HG03135 (cell line): ENCODE data around the gene FGF13.

ENCODE experiments used
- ATAC-seq: cut with Tn5 transposase; IDR thresholded peaks from one replicate; pipeline ENCODE4 v1.9.1; 2021; ENCODE audit warnings: mild to moderate bottlenecking, moderate library complexity; ENCODE audit not compliant: unreplicated experiment

Gene FGF13

GRCh38 chrX:138711399-138712347 lies at the start of gene FGF13:
TSS of gene FGF13 (minus strand) at chrX:138711717. CDS start at chrX:138711003, 714 bp downstream.
- ATAC-seq, result no peak

DNA sequence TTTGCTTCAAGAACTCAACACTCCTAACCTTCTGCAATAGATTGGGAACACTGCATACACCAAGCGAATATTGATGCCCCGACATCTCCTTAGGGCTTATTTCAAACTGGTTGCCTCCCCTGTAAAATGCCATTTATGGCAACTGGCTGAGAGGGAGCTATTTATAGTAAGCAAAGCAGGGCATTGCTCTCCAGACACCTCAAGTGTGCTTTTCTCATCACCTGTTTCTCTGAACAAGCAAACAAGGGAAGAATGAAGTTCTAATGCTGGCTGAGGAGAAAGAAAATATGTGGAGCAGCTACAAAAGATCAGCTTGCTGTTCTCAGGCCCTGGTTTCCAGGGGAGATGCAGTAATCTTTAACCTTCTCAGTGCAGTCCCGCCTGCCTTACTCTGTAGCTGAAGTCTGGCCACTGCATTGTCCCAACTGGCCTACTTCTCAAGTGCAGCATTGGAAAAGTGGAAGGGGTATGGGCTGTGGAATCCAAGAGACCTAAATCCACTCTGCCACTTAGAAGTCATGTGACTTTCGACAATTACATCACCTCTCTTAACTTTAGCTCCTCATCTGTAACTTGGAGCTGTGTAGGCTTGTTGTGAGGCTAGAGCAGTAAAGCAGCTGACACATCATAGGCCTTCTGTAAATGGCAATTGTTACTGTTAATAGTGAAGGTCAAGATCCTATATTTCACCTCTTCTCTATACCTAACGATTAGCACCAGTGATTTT lies 47.9 kb upstream of the FGF13 start:
- ATAC-seq, result no peak

- no peak for ATAC-seq
Measured at GRCh38 chrX:138756234-138756633, 44.7 kb upstream of the FGF13 start.

GRCh38 chrX:138754861-138755260 lies 43.3 kb upstream of the FGF13 start:
- ATAC-seq, result no peak

- no peak for ATAC-seq
Measured at GRCh38 chrX:138748480-138748879, 37.0 kb upstream of the FGF13 start.

- ATAC-seq, result peak; percentile 63
Measured at GRCh38 chrX:138745196-138745595, 33.7 kb upstream of the FGF13 start.

DNA sequence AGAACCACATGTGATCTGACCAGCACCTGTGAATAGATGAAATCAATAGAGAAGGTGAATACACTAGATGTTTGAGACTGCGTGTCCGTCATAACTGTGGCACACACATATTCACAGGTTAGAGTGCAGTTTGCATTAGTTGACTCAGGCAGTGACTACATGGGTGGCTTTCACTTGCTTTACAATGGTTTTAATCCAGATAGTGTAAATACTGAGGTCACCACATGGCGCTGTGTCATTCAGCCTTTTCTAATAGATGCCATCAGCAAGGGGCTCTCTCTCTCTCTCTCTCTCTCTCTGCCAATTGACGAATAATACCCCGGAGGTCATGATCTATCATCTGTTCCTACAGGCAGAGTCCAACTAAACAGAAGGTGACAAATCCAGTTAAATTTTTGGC lies 30.7 kb upstream of the FGF13 start:
- ATAC-seq, result no peak

DNA sequence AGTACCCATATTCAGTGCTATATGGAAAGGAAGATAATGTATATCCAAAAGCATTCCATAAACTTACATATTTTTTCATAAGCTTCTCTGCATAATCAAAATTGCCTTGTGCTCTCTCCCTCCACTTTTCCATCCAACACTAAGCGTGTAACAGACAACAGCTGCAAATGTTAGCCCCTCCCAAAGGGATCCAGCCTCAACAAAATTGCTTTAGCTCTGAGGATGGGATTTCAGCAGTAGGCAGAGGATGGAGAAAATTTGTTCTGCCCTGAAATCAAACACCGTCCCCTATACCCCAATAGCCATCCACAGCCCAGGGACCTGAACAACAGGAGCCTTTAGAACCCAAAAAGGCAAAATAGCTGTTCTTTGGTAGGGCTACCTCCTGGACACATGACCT lies 28.8 kb upstream of the FGF13 start:
- no peak for ATAC-seq

GRCh38 chrX:138723301-138723700 lies 11.8 kb upstream of the FGF13 start:
- no peak for ATAC-seq

DNA sequence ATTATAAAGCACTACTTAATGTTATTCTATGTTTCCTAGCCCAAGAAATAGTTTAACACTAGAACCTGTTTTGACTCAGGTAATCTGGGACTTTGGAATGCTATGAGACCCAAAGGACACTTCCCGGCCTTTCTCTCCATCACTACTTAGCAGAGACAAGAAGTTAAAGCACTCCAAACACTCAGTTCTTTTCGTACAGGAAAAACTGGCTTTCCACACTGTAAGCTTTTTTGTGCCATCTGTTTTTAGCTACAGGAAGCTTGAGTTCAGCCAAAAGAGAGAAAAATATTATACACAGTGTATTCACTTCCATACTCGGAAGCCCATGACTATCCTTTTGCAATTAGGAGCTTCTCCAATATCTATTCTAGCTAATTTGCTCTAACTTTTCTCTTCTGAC lies 7.9 kb upstream of the FGF13 start:
- ATAC-seq, result no peak

GRCh38 chrX:138718941-138719340 lies 7.4 kb upstream of the FGF13 start:
- no peak for ATAC-seq

DNA sequence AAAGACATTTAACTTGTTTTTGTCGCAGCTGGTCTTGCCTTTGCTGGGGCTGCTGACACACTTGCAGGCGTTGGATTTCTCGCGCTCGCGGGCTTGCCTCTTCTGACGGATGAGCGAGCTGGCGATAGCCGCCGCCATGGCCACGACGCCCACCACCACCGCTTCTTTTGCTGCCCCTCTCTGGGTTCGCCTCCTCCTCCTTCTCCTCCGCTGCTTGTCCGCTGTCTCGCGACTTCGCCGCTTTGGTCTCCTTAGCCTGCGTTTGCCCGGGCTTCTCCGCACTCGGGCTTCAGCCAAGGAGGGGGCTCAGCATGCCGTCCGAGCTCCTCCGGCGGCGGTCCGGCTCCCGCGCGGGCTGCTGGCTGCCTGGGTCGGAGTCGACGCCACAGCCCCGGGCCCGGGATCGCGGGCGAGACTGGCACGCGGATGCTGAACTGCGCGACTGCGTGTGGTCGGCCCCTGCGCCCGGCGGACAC lies 613 bp downstream of the FGF13 start:
- no peak for ATAC-seq

GRCh38 chrX:138709886-138710791 lies 1.4 kb downstream of the FGF13 start:
- no peak for ATAC-seq

- no peak for ATAC-seq
Measured at GRCh38 chrX:138708268-138708667, 3.2 kb downstream of the FGF13 start.

- no peak for ATAC-seq
Measured at GRCh38 chrX:138704596-138704995, 6.9 kb downstream of the FGF13 start.

DNA sequence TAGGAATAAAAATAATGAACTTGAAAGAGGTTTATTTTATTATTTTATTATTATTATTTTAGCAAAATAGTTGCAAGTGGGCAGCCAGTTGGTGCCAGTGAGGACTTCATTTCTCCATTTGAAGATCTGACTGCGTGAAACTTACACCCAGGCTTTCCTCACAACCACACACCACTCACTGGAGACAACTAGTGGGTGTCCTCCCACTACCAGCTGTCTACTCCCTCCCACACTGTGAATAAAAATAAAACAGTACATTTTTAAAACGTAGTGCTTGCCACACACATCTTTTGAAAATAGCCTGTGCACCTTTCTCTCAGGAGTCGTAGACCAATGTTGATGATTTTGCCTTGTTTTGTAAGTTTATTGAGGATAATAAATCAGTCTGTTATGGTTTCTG lies 7.4 kb downstream of the FGF13 start:
- no peak for ATAC-seq

GRCh38 chrX:138692591-138692990 lies 18.9 kb downstream of the FGF13 start:
- ATAC-seq, result no peak

DNA sequence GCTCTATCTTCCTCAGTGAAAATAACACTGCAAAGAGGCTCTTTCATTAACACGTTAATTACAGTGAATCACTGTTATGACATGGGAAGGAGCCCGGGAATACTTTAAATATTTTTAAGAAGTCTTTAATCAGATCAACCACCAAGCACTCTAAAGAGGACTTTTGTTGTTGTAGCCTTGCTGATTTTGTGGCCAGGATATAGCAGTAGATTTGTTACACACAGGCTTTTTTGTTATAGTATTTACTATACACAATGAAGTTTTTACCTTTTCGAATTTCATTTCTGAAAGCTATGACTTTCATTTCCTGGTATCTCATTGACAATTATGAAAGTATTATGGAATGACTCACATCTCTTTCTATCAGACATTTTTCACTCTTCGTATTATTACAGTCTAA lies 20.3 kb downstream of the FGF13 start:
- ATAC-seq, result no peak

DNA sequence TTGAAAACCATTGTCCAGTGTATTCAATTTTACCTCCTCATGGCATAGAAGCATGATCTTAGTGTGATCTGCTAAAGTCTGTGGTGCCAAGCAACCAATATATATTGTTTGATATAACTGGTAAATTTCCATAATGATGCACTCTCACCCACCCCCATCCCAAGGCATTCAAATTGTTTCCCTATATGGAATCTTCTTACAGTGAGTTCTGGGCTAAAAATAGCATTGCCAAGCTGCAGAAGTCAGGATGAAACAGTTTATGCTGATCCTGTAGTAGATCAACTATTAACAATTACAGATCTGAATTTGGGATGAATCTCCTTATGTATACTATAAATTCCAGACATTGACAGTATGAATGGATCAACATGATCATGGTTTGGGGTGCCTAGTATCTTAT lies 20.9 kb downstream of the FGF13 start:
- ATAC-seq, result no peak

DNA sequence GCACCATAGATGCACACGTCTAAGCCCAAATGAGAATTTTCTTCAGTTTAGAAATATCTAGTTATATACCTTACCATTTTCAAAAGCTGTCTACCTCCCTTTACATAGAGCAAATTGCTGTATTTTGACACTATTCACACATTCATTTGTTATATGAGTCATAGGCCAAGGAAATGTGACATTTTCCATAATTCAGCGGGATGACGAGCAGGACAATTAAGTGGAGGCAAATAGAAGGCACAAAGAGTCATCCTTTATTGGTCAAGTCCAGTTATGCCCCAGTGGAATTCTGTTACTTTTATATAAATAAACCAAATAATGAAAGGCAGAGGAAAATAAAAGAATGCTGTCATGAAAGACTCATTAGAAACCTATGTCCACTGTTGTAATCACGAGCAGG lies 27.9 kb downstream of the FGF13 start:
- no peak for ATAC-seq

GRCh38 chrX:138669693-138670092 lies 41.8 kb downstream of the FGF13 start:
- no peak for ATAC-seq
